ENCODE data around the gene NMD3.

DNA sequence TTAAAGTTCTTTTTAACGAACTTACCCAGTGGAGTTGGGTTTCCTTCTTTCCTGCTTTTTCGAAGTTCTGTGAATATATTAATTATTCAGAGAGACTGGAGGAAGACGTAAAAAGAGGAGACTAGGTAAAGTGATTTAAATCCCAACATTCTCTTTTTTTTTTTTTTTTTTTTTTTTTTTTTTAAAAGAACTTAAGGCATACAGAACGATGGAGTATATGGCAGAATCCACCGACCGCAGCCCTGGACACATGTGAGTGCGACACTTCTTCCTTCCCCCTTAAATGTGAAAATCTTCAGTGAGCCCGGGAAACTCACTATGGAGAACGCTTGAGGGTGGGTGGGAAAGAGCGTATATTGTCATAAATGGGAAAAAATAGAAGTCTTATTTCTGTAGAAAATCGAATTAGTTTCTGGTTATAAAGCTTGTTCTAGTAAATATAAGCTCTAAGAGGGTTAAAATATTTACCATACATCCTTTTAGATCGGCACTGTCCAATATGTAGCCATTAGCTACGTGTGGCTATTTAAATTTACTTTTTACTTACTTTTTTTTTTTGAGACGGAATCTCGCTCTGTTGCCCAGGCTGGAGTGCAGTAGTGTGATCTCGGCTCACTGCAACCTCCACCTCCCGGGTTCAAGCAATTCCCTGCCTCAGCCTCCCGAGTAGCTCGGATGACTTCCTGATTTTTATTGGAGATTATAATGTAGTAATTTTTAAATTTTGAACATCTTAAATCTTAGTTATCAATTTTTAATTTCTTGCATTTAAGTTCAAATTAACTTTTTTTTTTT lies 892 bp downstream of the NMD3 start:
- TF ChIP-seq, protein P1, sequence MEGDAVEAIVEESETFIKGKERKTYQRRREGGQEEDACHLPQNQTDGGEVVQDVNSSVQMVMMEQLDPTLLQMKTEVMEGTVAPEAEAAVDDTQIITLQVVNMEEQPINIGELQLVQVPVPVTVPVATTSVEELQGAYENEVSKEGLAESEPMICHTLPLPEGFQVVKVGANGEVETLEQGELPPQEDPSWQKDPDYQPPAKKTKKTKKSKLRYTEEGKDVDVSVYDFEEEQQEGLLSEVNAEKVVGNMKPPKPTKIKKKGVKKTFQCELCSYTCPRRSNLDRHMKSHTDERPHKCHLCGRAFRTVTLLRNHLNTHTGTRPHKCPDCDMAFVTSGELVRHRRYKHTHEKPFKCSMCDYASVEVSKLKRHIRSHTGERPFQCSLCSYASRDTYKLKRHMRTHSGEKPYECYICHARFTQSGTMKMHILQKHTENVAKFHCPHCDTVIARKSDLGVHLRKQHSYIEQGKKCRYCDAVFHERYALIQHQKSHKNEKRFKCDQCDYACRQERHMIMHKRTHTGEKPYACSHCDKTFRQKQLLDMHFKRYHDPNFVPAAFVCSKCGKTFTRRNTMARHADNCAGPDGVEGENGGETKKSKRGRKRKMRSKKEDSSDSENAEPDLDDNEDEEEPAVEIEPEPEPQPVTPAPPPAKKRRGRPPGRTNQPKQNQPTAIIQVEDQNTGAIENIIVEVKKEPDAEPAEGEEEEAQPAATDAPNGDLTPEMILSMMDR (IDR thresholded peaks at IDR 0.05; ENCODE audit: insufficient read depth, low read depth, low read length), result no peak
- no peak for TF ChIP-seq EZH2 (IDR thresholded peaks at IDR 0.05; ENCODE audit: insufficient read depth, low read length)
